HG03097 (cell line): Measurements from ENCODE around the gene SRSF4.
A peak's percentile ranks its signal among the peaks of the same experiment; 100 is the strongest.
"Not testable (repeated sequence)": the region's sequence is repeated elsewhere in the genome, so short reads cannot be mapped to it uniquely, and the experiment has no call there.

Experiments used
- ATAC-seq: cut with Tn5 transposase; IDR thresholded peaks from one replicate; pipeline ENCODE4 v1.9.1; 2021; ENCODE audit not compliant: unreplicated experiment, low FRiP score

The SRSF4 gene

DNA sequence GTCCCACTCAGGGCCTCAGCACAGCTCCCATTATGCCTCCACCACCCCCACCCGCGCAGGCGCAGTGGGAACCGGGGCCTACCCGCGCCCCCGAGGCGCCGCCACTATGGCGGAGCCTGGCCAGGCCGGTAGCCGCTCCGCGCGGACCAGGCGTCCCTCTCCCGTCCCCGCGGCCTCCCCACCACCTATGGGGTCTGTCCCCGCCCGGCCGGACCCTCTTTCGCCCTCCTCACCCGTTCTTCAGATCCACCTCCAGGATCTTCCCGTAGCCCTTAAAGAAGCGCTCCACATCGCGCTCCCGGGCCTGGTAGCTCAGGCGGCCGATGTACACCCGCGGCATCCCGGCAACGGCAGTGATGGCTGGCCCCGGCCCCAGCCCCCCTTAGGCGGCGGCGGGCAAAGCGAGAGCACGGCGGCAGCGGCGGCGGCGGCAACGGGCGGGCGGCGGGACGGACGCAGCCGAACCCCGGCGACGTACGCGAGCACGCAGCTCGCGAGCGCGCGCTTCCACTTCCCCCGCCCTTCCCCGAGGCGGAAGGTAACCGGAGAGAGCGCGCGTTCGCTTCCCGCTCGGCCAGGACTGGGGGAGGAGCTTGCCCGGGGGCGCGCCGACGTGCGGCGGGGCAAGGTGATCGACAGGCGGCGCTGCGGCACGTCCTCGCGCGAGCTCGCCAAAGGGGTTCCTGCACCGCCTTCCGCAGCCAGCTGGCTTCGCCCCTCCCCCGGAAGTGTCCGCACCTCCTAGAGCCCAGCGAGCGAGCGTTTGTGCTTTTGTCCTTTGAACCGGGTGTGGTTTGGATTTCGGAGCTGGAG lies at the start of gene SRSF4:
Gene SRSF4 (minus strand): TSS at position 488 of the 813 bp plus-strand sequence. CDS start 148 bp downstream, at position 340.
- ATAC-seq, result peak; percentile 90

DNA sequence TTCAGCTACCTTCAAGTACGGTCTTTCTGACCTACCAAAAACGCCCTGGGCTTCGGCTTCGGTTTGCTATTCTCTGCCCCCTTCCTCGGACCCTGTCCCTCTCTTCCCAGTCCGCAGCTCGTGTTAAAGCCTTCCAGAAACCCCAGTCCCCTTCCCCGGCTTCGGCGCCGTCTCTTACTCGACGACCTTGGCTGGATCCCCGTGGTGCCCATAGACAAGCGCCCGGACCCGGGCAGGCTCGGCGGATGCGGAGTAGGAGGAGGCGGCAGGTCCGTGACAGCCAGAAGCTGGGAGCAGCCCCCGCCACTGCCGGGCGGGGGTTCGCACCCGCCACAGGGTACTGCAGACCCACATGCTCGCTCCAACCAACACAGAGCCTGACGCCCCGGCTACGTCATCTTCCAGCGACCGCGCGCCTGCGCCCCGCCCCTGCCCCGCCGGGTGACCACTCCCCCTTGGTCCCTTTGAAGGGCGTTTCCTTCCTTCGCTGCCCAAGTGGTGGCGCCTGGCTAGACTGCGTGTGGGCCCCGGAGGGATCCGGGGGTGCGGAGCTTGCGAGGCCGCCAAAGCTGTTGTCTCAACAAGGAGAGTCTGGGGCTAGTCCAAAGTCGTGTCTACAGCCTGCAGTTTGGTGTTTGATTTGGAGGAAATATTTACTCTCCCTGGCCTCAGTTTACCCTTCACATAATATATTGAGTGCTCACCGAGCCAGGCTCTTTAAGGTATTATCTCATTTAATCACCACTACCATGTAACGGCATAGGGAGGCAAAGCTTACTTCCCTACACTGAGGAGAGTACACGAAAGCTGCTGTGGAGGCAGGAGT lies 49.1 kb upstream of the SRSF4 start, which contains the start of gene MECR:
Gene MECR (minus strand): TSS at position 382 of the 826 bp plus-strand sequence. CDS start 28 bp downstream, at position 354.
- ATAC-seq, result peak; percentile 82

DNA sequence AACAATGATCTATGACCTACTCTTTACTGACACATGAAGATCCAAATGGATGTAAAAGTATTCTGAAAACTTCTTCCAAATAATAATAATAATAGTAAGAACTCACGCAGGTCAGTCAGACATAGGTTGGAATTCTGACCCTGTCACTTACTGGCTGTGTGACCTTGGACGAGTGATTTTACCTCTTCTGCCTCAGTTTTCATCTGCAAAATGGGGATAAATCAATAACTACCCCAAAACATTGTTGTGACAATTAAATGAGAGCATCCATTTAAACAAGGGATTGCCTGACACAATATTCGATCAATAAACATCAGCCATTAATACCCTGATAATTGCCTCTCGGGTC lies 48.5 kb upstream of the SRSF4 start:
- ATAC-seq, result no peak

DNA sequence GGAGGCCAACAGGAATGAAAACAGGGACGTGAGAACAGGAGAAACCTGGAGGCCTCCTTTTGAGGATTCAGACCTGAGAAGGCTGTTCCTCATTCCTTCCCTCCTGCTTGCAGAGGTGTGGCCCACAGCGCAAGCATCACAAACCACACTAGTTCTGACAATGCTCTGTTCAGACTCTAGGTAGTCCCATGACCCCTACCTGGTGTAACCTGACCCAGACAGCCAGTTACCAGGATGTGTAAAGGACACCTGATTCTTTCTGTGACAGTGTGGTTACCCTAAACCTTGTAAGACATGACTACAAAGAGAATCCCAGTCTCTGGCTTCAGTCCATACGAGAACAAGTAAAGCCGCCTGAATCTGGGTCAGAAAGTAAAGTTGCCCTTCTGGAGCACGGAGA lies 45.8 kb upstream of the SRSF4 start:
- ATAC-seq, result no peak

DNA sequence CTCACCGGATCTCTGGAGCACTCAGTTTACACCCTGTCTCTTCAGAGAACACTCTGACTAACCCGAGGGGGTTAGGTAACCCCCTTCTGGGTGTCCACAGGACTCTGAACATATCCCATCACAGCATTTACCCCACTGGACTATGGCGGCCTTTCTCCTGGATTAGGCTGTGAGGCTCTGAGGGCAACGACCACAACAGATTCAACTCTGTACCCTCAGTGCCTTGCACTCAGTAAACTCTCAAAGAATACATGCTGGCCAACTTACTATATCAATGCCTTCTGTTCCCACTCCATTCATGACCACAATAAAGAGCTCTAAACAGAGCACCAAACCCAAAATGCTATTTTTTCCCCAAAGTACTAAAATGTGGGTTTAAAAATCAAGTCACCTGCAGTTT lies 43.7 kb upstream of the SRSF4 start:
- ATAC-seq, result no peak

DNA sequence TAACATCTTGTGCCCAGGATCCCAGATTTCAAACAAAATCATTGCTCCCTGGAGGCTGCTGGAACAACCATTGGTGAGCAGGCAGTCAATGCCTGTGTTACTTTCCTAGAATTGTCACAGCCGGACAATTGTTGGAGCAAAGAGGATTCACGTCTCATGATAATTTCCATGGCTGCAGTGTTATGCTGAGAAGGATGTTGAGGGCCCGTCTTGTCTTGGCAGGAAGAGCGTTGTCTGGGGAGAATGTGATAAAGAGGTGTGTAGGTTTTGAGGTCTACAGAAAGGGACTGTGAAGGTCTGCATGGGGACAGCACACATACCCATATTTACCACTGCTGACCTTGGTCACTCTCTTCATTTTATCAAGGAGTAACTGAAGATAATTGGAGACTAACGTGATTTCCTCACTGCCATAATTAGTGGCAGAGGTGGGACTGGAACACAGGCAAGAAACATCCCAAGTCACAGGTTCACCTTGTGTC lies 42.7 kb upstream of the SRSF4 start:
- ATAC-seq, result no peak

DNA sequence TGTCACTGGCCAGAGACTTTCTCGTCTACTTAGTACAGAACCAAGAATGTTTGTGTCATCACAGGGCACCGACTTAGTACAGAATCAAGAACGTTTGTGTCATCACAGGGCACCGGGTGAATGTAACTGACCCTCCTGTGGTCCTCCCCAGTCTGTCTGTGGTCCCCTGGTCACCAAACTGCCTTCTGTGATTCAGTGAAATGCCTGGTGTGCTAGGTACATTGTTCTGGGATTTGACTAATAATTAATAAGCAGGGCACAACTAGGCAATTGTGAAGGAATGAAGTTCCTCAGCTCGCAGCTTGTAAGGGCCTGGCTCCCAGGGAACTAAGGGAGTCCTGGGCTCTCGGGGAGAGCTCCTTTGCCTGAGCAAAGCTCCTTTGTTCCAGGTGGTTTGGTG lies 41.8 kb upstream of the SRSF4 start:
- ATAC-seq, result no peak

DNA sequence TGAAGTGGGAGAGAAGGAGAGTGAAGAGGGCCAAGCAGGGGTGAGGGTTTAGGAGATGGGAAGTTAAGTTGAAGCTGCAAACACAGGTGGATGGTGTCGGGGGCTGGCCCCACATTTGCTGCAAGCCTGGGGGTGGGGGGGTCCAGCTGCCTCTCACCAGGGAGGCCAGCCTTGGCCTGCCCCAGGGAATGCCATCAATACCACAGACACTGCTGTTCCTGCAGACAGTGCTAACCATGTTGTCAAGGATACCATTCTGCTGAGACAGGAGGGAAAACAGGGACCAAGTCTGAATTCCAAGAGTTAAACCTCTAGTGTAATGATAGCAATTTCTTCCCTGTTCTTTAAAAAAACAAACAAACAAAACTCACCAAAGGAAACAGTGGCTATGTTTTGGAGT lies 41.0 kb upstream of the SRSF4 start:
- ATAC-seq, result no peak

DNA sequence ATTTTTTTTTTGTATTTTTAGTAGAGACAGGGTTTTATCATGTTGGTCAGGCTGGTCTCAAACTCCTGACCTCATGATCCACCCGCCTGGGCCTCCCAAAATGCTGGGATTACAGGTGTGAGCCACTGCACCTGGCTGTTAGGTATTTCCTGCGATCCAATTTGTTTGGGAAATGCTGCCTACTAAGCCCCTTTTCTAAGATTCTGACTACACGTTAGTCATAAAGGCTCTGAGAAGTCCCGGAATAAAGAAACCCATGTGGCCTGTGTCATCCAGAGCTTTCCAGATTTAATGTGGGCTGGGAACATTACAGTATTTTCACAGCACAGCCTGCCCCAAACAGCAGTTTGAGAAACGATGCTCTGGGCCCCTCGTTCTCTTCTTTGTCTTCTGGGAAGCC lies 40.6 kb upstream of the SRSF4 start:
- ATAC-seq, result not testable (repeated sequence)

DNA sequence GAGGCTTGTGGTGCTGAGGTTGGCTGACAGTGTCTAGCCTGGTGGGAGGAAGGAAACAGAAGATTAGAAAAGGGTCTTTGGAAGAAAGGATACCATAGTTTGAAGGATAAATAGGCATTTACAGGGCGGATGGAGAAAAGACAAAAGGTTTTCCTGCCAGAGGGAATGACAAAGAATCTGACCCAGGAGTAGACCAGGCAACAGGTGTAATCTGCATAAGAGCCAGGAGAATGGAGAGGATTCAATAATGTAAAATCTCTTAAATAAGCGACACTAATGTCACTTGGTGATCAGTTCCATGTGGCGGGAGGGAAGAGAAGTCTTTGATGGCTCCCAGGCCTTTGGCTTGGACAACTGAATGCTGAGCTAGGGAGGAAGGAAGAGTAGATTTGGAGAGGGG lies 39.6 kb upstream of the SRSF4 start:
- no peak for ATAC-seq

DNA sequence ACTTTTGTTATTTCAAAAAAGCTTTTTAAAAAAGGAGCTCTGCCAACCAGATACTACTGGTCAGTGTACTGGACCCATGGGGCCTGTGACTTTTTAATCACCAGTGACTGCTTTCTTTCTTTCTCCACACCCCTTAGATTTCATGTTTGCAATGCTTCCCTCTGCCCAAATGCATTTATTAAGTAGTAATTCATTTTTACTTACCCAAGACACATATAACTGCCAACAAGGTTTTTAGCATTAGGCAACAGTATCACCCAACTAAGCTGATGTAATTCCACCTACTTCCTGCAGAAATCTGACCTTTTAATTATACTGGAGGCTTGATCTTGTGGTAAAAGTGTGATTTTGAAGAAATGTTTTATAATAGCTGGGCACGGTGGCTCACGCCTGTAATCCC lies 36.5 kb upstream of the SRSF4 start:
- ATAC-seq, result no peak

DNA sequence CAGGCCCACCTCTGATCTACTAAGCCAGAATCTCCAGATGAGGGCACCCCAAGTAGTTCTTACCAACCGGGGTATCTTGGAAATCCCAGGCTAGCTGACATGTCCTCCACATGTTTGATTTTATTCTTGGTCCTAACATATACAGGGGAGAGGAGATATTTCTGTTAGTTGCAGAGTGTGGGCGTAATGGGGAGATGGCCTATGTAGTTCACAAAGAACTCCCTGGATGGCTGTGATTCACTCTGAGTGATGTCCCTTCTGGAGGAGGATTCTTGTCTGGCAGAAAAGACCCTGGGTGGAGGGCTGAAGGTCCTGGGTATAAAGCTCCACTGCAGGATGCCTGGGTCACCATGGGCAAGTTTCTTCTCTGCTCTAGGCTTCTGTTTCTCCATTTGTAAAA lies 35.9 kb upstream of the SRSF4 start:
- no peak for ATAC-seq

DNA sequence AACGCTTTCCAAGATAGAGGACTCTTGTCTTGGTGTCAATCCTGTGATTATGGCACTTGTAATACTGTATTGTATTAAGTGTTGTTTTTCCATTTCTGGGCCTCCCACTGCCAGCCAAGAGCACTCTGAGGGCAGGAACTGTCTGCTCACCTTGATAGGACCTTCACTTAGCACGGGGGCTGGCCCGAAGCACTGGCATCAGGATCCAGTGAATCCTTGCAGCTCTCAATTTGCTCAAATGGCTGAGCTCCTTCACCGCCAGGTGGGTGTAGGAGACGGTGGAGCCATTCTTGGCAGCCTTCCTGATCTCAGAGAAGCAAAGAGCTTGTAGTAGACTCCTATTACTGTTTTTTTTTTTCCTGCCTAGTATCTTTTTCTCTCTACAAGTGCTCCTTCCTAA lies 31.4 kb upstream of the SRSF4 start:
- ATAC-seq, result no peak

DNA sequence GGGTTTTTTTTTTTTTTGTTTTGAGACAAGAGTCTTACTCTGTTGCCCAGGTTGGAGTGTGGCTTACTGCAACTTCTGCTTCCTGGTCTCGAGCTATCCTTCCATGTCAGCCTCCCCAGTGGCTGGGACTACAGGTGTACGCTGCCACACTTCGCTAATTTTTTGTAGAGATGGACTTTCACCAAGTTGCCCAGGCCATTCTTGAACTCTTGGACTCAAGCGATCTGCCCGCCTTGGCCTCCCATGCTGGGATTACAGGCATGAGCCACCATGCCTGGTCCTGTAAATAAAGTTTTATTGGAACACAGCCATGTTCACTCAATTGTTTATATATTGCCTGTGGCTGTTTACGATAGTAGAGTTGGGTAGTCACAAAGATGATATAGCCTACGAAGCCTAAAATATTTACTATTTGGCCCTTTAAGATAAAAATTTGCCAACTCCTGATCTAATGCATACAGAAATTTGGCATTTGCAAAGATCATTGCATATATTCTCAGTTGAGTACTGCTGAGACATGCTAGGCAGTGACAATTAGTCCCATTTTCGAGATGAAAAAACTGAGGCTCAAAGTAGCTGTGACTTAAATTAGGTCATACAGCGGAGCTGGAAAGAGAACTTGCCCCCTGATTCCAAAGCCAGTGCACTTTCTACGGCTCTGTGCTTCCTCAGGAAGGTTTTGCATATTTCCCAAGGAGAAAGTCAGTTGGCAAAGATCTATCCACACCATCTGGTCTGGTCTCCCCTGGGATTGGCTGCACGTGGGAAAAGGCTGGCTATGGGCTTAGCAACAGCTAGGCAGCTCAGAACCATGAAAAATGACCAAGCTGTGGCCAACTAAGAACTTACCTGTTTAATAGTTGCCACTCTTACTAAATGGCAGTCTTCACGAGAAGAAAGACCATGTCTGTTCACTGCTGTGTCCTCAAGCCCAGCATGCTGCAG lies 29.7 kb upstream of the SRSF4 start:
- ATAC-seq, result no peak

DNA sequence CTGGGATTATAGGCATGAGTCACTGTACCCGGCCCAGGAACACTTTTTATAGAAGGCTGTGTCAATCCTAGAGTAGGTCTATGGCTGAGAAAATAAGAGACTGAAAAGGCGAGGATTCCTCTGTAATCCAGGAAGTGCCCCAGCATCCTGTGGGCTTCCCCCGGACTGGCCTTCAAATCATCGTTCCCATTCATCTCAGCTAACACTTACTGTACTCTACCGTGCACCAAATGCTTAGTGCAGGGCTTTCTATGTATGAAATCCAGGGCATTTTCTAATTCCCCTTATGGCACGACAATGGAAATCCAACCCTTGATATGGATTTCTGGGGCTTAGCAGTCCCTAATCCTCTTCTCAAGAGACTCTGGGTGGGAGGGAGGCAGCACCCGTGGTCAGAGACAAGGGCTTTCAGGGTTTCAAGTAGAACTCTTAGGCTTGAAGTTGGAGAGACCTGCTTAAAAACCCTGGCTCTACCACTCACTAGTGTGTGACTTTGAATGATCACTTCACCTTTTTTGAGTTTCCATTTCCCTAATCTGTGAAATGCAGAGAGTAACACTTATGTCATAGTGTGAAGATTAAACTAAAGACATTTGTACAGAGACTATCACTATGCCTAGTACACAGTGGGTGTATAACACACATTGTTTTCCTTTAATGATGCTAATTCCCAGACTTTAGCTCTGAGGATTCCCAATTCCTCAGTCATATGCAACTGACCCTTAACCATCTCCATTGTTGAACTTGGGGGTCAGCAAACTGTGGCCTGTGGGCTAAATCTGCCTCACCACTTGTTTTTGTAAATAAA lies 28.8 kb upstream of the SRSF4 start:
- ATAC-seq, result no peak

DNA sequence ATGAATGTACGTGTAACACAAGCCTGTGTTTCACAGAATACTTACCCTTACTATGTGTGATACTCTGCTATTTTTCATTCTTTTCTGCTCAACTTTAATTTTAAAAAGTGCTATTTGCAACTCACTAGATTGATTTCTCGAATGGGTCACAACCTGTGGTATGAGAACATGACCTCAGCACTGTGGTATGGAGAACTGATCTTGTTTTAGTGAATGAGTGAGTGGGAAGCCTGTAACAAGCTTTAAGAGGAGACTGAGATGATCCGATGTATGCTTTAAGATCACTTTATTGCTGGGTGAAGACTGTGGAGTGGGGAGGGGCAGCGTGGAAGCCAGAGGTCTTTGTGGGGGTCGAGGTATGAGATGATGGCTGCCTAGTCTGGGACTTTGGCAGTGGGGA lies 27.5 kb upstream of the SRSF4 start:
- no peak for ATAC-seq

DNA sequence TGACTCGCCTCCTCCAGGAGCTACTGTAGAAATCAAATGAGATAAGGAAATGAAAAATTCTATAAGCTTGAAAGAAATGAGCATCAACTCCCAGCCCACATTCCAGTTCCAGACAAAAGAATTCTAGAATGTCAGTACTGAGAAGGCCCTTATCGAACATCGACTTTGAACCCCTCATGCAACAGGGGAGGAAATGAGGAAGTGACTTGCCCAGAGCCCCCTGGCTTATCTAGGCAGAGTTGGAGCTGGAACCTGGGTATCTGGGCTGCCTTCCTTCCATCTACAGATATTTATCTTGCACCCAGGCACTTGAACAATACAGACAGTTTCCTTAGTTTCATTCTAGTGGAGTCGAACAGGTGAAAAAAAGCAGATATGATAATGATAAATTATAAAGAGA lies 26.7 kb upstream of the SRSF4 start:
- no peak for ATAC-seq

DNA sequence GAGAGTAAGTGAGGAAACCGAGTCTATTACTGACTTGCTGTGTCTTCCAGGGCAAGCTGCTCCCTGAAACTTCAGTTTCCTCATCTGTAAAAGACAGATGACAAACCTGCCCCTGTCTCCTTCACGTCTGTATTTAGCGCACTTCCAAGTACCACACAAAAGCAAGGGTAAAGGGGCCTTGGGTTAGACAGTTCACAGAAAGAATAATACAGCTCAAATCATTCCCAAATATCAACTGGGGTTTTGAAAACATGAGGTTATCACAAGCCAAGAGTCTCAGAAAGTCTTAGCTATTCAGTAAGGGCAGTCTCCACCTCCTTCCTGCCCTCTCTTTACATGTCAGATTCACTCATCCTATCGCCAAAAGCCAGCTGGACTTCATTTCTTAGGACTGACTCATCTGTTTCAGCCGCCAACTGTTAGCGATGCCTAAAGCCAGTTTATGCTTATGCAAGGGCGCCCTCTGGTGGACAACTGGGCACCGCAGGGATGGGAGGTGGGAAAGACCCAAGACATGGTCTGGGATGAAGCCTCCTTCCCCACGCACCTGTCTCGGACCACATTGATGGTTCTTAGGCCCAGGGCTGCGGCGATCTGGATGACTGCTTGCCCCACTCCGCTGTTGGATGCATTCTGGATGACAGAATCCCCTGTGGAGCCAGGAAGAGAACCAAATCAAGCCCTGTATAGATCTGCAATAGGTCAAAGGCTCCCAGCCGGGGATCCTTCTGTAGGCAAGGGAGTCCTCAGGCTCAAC lies 21.1 kb upstream of the SRSF4 start:
- peak; percentile 70 for ATAC-seq

DNA sequence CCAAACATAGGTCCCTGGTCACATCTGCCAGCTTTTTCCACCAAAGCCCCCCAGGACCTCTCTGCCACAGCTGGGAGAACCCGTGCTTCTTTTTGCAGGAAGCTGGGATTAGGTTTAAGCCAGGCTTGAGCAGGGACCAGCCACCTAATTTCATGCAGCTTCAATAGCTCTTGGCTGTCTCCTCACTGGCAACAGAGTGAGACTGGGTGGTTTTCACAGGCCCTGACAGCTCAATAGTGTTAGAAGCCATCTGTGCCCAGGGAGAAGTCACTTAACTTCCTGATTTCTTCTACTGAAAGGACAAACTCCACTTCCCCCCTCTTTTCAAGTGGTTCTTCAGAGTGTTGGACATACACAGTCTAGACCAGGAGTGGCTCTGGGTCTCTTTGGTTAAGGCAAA lies 20.4 kb upstream of the SRSF4 start:
- ATAC-seq, result no peak
